ENCODE results near the gene RXRA. TPM values are rescaled to one million over a fixed set of nuclear protein-coding genes. Genes with fewer than 3 reads are reported as not detected.

The RXRA gene
- total and polyA plus RNA-seq, 10 of the 15 experiments (the other 5 are each of a cell fraction or from before 2014, with no cell fraction given): 0.89 to 36.8 (median 11.1) TPM

GRCh38 chr9:134396258-134396742, 70.0 kb downstream of the RXRA start (continued):
- TF ChIP-seq ATF2 (IDR thresholded peaks at IDR 0.05; ENCODE audit: low read length) (no peak), SRF (IDR thresholded peaks at IDR 0.05; ENCODE audit: low read depth in 2 of 2, low read length in 2 of 2) (no peak), E2F4 (IDR thresholded peaks at IDR 0.05; ENCODE audit: low read depth, low read length) (no peak), SMAD1 (IDR thresholded peaks at IDR 0.05; ENCODE audit: low read depth, partially characterized antibody) (no peak), ZBTB33 (IDR thresholded peaks at IDR 0.05) (0 out of 2 replicates have a peak, but pooled peaks have one; percentile 14), CHD2 (IDR thresholded peaks at IDR 0.05; ENCODE audit: borderline replicate concordance, low read depth, low read length) (peak; percentile 63), HDAC6 (IDR thresholded peaks at IDR 0.05; ENCODE audit: unreplicated experiment) (no peak), CUX1 (IDR thresholded peaks at IDR 0.05; ENCODE audit: insufficient replicate concordance, low read depth, low read length) (no peak), MTA2 (IDR thresholded peaks at IDR 0.05; ENCODE audit: low read depth) (peak; percentile 53; the same call in 1 of the 2 replicates), ZNF217 (IDR thresholded peaks at IDR 0.05) (peak; percentile 77), SIN3A (IDR thresholded peaks at IDR 0.05; ENCODE audit: low read depth, low read length) (no peak), PRDM15 (CRISPR knock-in tag; IDR thresholded peaks at IDR 0.05) (no peak), GABPA (IDR thresholded peaks at IDR 0.05; ENCODE audit: low read depth) (no peak)

Measured in GM12878 (cell line).